Measurements from ENCODE around the gene EHD1.

The EHD1 gene

GRCh38 chr11:64891215-64891848 lies 12.9 kb upstream of the EHD1 start:
- no peak for DNase-seq (ENCODE audit: low read depth, low spot score)

GRCh38 chr11:64890522-64890939 lies 12.1 kb upstream of the EHD1 start:
- DNase-seq (ENCODE audit: low read depth, low spot score), result no peak

- peak; percentile 68 for DNase-seq (ENCODE audit: low read depth, low spot score)
Observed at GRCh38 chr11:64888729-64889511, 10.5 kb upstream of the EHD1 start.

GRCh38 chr11:64888406-64888728 lies 9.9 kb upstream of the EHD1 start:
- DNase-seq (ENCODE audit: low read depth, low spot score), result no peak

- DNase-seq (ENCODE audit: low read depth, low spot score), result peak; percentile 88
Observed at GRCh38 chr11:64887757-64888405, 9.5 kb upstream of the EHD1 start.

GRCh38 chr11:64887234-64887756 lies 8.9 kb upstream of the EHD1 start:
- no peak for DNase-seq (ENCODE audit: low read depth, low spot score)

GRCh38 chr11:64885367-64886286 lies 7.2 kb upstream of the EHD1 start:
- no peak for DNase-seq (ENCODE audit: low read depth, low spot score)

- no peak for DNase-seq (ENCODE audit: low read depth, low spot score)
Observed at GRCh38 chr11:64884019-64884418, 5.6 kb upstream of the EHD1 start.

GRCh38 chr11:64883575-64883974 lies 5.2 kb upstream of the EHD1 start:
- no peak for DNase-seq (ENCODE audit: low read depth, low spot score)

GRCh38 chr11:64882243-64882642 lies 3.8 kb upstream of the EHD1 start:
- DNase-seq (ENCODE audit: low read depth, low spot score), result no peak

- DNase-seq (ENCODE audit: low read depth, low spot score), result no peak
Observed at GRCh38 chr11:64881476-64881875, 3.1 kb upstream of the EHD1 start.

GRCh38 chr11:64880240-64881001 lies 2.0 kb upstream of the EHD1 start:
- DNase-seq (ENCODE audit: low read depth, low spot score), result no peak

GRCh38 chr11:64879244-64879900 lies 951 bp upstream of the EHD1 start:
- DNase-seq (ENCODE audit: low read depth, low spot score), result no peak

GRCh38 chr11:64878223-64878493 lies 263 bp downstream of the EHD1 start:
- no peak for DNase-seq (ENCODE audit: low read depth, low spot score)

- DNase-seq (ENCODE audit: low read depth, low spot score), result peak; percentile 44
Observed at GRCh38 chr11:64877390-64878222, 815 bp downstream of the EHD1 start.

GRCh38 chr11:64876835-64877341 lies 1.5 kb downstream of the EHD1 start:
- peak; percentile 82 for DNase-seq (ENCODE audit: low read depth, low spot score)

GRCh38 chr11:64876229-64876750 lies 2.1 kb downstream of the EHD1 start:
- DNase-seq (ENCODE audit: low read depth, low spot score), result no peak

GRCh38 chr11:64875369-64876228 lies 2.8 kb downstream of the EHD1 start:
- DNase-seq (ENCODE audit: low read depth, low spot score), result no peak

All from ELF-1 (cell line).